ENCODE data around the gene RFTN1.

DNA sequence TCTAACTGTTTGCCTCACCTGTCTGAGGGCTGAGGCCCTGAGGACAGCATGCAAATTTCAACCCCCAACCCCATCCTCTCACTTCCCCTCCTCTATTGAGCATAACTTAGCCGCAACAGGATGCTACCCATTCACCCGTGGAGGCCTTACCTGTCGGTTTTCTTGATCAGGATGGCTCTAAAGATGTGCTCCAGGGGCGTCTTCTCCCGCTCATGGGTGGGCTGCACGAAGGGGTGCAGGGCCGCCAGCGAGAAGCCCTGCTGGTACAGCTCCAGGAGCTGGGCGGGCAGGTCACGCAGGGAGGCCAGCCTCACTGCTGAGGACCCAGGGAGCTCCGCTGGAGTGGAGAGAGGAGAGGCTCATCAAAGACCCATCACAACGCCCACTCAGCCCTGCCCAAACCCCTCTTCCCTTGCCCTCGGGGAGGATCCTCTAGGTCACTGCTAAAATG lies 79.8 kb downstream of the RFTN1 start:
- TF ChIP-seq, protein P1, sequence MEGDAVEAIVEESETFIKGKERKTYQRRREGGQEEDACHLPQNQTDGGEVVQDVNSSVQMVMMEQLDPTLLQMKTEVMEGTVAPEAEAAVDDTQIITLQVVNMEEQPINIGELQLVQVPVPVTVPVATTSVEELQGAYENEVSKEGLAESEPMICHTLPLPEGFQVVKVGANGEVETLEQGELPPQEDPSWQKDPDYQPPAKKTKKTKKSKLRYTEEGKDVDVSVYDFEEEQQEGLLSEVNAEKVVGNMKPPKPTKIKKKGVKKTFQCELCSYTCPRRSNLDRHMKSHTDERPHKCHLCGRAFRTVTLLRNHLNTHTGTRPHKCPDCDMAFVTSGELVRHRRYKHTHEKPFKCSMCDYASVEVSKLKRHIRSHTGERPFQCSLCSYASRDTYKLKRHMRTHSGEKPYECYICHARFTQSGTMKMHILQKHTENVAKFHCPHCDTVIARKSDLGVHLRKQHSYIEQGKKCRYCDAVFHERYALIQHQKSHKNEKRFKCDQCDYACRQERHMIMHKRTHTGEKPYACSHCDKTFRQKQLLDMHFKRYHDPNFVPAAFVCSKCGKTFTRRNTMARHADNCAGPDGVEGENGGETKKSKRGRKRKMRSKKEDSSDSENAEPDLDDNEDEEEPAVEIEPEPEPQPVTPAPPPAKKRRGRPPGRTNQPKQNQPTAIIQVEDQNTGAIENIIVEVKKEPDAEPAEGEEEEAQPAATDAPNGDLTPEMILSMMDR (IDR thresholded peaks at IDR 0.05), result no peak
- no peak for TF ChIP-seq POLR2A (IDR thresholded peaks at IDR 0.05)

Data from testis (tissue), 2 donors.